Astrocyte of the cerebellum (primary cell): ENCODE data around the gene SOCS1.
"Not testable (repeated sequence)": the region's sequence is repeated elsewhere in the genome, so short reads cannot be mapped to it uniquely, and the experiment has no call there.

Source experiments
- DNase-seq: peaks from one replicate; pipeline ENCODE4 v3.0.0-alpha.2; 2011; ENCODE audit warnings: low read depth
- H3K4me3 ChIP-seq: 2 replicates; pipeline ENCODE4 v1.5.1; 2011; ENCODE audit warnings: mild to moderate bottlenecking, low read depth, low read length, moderate library complexity
- CTCF ChIP-seq: IDR thresholded peaks from 2 replicates; pipeline ENCODE4 v1.5.1; 2012; ENCODE audit warnings: low read length, low read depth, moderate library complexity, mild to moderate bottlenecking; ENCODE audit errors: missing control alignments
- in situ Hi-C: cut with HindIII; loops from 2 replicates; pipeline ENCODE4 v1.10.0; 2017; ENCODE audit warnings: low sequenced_read_pairs

Gene SOCS1

GRCh38 chr16:11299865-11300559 lies 44.0 kb upstream of the SOCS1 start:
- DNase-seq, result no peak
- no peak overlapping the region for H3K4me3 ChIP-seq
- no peak for TF ChIP-seq CTCF
- in situ Hi-C loops, result no loop called here

- H3K4me3 ChIP-seq, DNase-seq, in situ Hi-C loops: not testable (repeated sequence)
Observed at GRCh38 chr16:11298950-11299547, 43.0 kb upstream of the SOCS1 start.

- DNase-seq, result no peak
- H3K4me3 ChIP-seq, result no peak overlapping the region
- TF ChIP-seq CTCF, result no peak
- in situ Hi-C loops, result no loop called here
Observed at GRCh38 chr16:11298143-11298900, 42.3 kb upstream of the SOCS1 start.

- no peak overlapping the region for H3K4me3 ChIP-seq
- DNase-seq, result no peak
- TF ChIP-seq CTCF, result no peak
- in situ Hi-C loops, result no loop called here
Observed at GRCh38 chr16:11297492-11298142, 41.6 kb upstream of the SOCS1 start.

GRCh38 chr16:11296706-11297491 lies 40.9 kb upstream of the SOCS1 start:
- in situ Hi-C loops, result no loop called here
- no peak overlapping the region for H3K4me3 ChIP-seq
- no peak for TF ChIP-seq CTCF
- DNase-seq, result no peak

- in situ Hi-C loops, result no loop called here
- no peak overlapping the region for H3K4me3 ChIP-seq
- DNase-seq, result no peak
- no peak for TF ChIP-seq CTCF
Observed at GRCh38 chr16:11296351-11296705, 40.3 kb upstream of the SOCS1 start.
